ENCODE measurements around the gene PRF1.

GRCh38 chr10:70615211-70615610 lies 12.7 kb upstream of the PRF1 start:
- TF ChIP-seq POLR2A (IDR thresholded peaks at IDR 0.05) (no peak), CTCF (IDR thresholded peaks at IDR 0.05) (no peak)
